Choroid plexus epithelial cell (primary cell): Measurements from ENCODE around the gene CCDC121.
A peak's percentile ranks its signal among the peaks of the same experiment; 100 is the strongest.

Experiments
- DNase-seq: peaks from one replicate; pipeline ENCODE4 v3.0.0-alpha.2; 2010; ENCODE audit warnings: low read depth
- H3K4me3 ChIP-seq: 2 replicates; pipeline ENCODE4 v1.5.1; 2011; ENCODE audit warnings: low read depth, mild to moderate bottlenecking, control low read depth, low read length, moderate library complexity
- CTCF ChIP-seq: conservative IDR thresholded peaks from 2 replicates; pipeline ENCODE4 v1.5.1; 2011; ENCODE audit warnings: low read depth, mild to moderate bottlenecking, control low read depth, inconsistent platforms, low read length, moderate library complexity

Gene CCDC121

GRCh38 chr2:27651056-27651455, 22.2 kb upstream of the CCDC121 start:
- no peak for TF ChIP-seq CTCF
- no peak for DNase-seq
- H3K4me3 ChIP-seq = no peak overlapping the region

- no peak for DNase-seq
- no peak for TF ChIP-seq CTCF
- H3K4me3 ChIP-seq = no peak overlapping the region
These were observed 18.9 kb upstream of the CCDC121 start for GRCh38 chr2:27647737-27648136.

- peak; percentile 51 for DNase-seq
- TF ChIP-seq CTCF = no peak
- no peak overlapping the region for H3K4me3 ChIP-seq
These were observed 18.5 kb upstream of the CCDC121 start for GRCh38 chr2:27647289-27647688.

- TF ChIP-seq CTCF = no peak
- DNase-seq = no peak
- no peak overlapping the region for H3K4me3 ChIP-seq
These were observed 16.4 kb upstream of the CCDC121 start for GRCh38 chr2:27645197-27645596.

- no peak for TF ChIP-seq CTCF
- no peak overlapping the region for H3K4me3 ChIP-seq
- no peak for DNase-seq
These were observed 12.0 kb upstream of the CCDC121 start for GRCh38 chr2:27640722-27641245.

- peak; percentile 80 for DNase-seq
- TF ChIP-seq CTCF = no peak
- H3K4me3 ChIP-seq = no peak overlapping the region
These were observed 9.9 kb upstream of the CCDC121 start for GRCh38 chr2:27638709-27639108.

GRCh38 chr2:27638037-27638637, 9.3 kb upstream of the CCDC121 start:
- DNase-seq = peak; percentile 63
- TF ChIP-seq CTCF = no peak
- no peak overlapping the region for H3K4me3 ChIP-seq
